H9 (cell line): ENCODE results near the gene MCM8. TPM values are rescaled to one million over a fixed set of nuclear protein-coding genes. Genes with fewer than 3 reads are reported as not detected.

Experiments used
- DNase-seq: peaks from one replicate; pipeline ENCODE4 v3.0.0-alpha.2; 2017
- H2AFZ ChIP-seq: one replicate; pipeline ENCODE4 v1.6.1; 2013; ENCODE audit warnings: mild to moderate bottlenecking, low read length, control low read depth, moderate library complexity
- H2AK5ac ChIP-seq: 2 replicates; pipeline ENCODE4 v1.6.1; 2013; ENCODE audit warnings: low read length, control low read depth, mixed read lengths; ENCODE audit not compliant: insufficient read length
- H2BK120ac ChIP-seq: one replicate; pipeline ENCODE4 v1.6.1; 2013; ENCODE audit warnings: low read depth, mild to moderate bottlenecking, low read length, control low read depth, inconsistent platforms; ENCODE audit not compliant: poor library complexity, severe bottlenecking
- H2BK12ac ChIP-seq: 2 replicates; pipeline ENCODE4 v1.6.1; 2013; ENCODE audit warnings: low read length, control low read depth, mixed read lengths, low read depth; ENCODE audit not compliant: insufficient read length
- H2BK15ac ChIP-seq: 2 replicates; pipeline ENCODE4 v1.6.1; 2013; ENCODE audit warnings: low read depth, low read length, control low read depth
- H2BK20ac ChIP-seq: one replicate; pipeline ENCODE4 v1.6.1; 2013; ENCODE audit warnings: low read depth, mild to moderate bottlenecking, low read length, control low read depth, inconsistent platforms; ENCODE audit not compliant: poor library complexity, severe bottlenecking
- H2BK5ac ChIP-seq: 2 replicates; pipeline ENCODE4 v1.6.1; 2013; ENCODE audit warnings: low read length, control low read depth, mixed read lengths; ENCODE audit not compliant: insufficient read length
- H3K14ac ChIP-seq: 2 replicates; pipeline ENCODE4 v1.6.1; 2013; ENCODE audit warnings: low read length, control low read depth; ENCODE audit not compliant: insufficient read depth
- H3K18ac ChIP-seq: 2 replicates; pipeline ENCODE4 v1.6.1; 2013; ENCODE audit warnings: low read depth, mild to moderate bottlenecking, mixed read lengths, low read length, control low read depth; ENCODE audit not compliant: insufficient read length
- H3K23ac ChIP-seq: 2 replicates; pipeline ENCODE4 v1.6.1; 2013; ENCODE audit warnings: low read length, control low read depth, mixed read lengths, low read depth; ENCODE audit not compliant: insufficient read length
- H3K23me2 ChIP-seq: 2 replicates; pipeline ENCODE4 v1.6.1; 2013; ENCODE audit warnings: low read depth, mild to moderate bottlenecking, mixed read lengths, low read length, control low read depth; ENCODE audit not compliant: insufficient read length, poor library complexity, severe bottlenecking
- H3K27ac ChIP-seq: 2 replicates; pipeline ENCODE4 v1.5.1; 2013; ENCODE audit warnings: low read length, control low read depth, mixed read lengths, low read depth; ENCODE audit not compliant: insufficient read length
- H3K27me3 ChIP-seq: 2 replicates; pipeline ENCODE4 v1.6.1; 2013; ENCODE audit warnings: low read length, control low read depth, inconsistent platforms; ENCODE audit not compliant: insufficient read depth
- H3K4ac ChIP-seq: 2 replicates; pipeline ENCODE4 v1.6.1; 2013; ENCODE audit warnings: low read depth, mild to moderate bottlenecking, control low read depth, inconsistent platforms, low read length, moderate library complexity
- H3K4me1 ChIP-seq: 2 replicates; pipeline ENCODE4 v1.6.1; 2013; ENCODE audit warnings: low read length, control low read depth, inconsistent platforms; ENCODE audit not compliant: insufficient read depth
- H3K4me2 ChIP-seq: 2 replicates; pipeline ENCODE4 v1.6.1; 2013; ENCODE audit warnings: low read length, control low read depth, mixed read lengths; ENCODE audit not compliant: insufficient read length, insufficient read depth
- H3K56ac ChIP-seq: 2 replicates; pipeline ENCODE4 v1.6.1; 2013; ENCODE audit warnings: low read depth, mild to moderate bottlenecking, mixed read lengths, low read length, control low read depth; ENCODE audit not compliant: insufficient read length
- H3K79me1 ChIP-seq: 2 replicates; pipeline ENCODE4 v1.6.1; 2013; ENCODE audit warnings: low read depth, mild to moderate bottlenecking, moderate library complexity, low read length, control low read depth, inconsistent platforms; ENCODE audit not compliant: insufficient read depth, poor library complexity, severe bottlenecking
- H3K79me2 ChIP-seq: 2 replicates; pipeline ENCODE4 v1.6.1; 2013; ENCODE audit warnings: low read length, control low read depth, inconsistent platforms; ENCODE audit not compliant: insufficient read depth
- H3K9ac ChIP-seq: 2 replicates; pipeline ENCODE4 v1.6.1; 2013; ENCODE audit warnings: low read length, control low read depth, mixed read lengths; ENCODE audit not compliant: insufficient read length; ENCODE audit errors: extremely low read depth
- H3K9me3 ChIP-seq: one replicate; pipeline ENCODE4 v1.6.1; 2013; ENCODE audit warnings: low read depth, low read length, inconsistent platforms; ENCODE audit not compliant: control insufficient read depth
- H3T11ph ChIP-seq: one replicate; pipeline ENCODE4 v1.6.1; 2013; ENCODE audit warnings: mild to moderate bottlenecking, low read length, control low read depth, inconsistent platforms
- H4K20me1 ChIP-seq: one replicate; pipeline ENCODE4 v1.6.1; 2013; ENCODE audit not compliant: control insufficient read depth, insufficient read length, insufficient read depth
- H4K5ac ChIP-seq: 2 replicates; pipeline ENCODE4 v1.6.1; 2013; ENCODE audit warnings: low read depth, mild to moderate bottlenecking, mixed read lengths, low read length, control low read depth; ENCODE audit not compliant: insufficient read length
- H4K8ac ChIP-seq: replicated peaks from 2 replicates; pipeline ENCODE4 v1.6.1; 2013; ENCODE audit warnings: low read length, control low read depth, mixed read lengths, low read depth; ENCODE audit not compliant: insufficient read length
- H4K91ac ChIP-seq: 2 replicates; pipeline ENCODE4 v1.6.1; 2013; ENCODE audit warnings: low read depth, mild to moderate bottlenecking, moderate library complexity, mixed read lengths, low read length, control low read depth; ENCODE audit not compliant: insufficient read length
- H3K27ac Mint-ChIP-seq, 3 experiments: 2 replicates in 2 of 3; 3 replicates in 1 of 3; pipeline ENCODE4 v1.8.0; 2020 to 2021; ENCODE audit warnings: mixed read lengths in 3 of 3, mild to moderate bottlenecking in 1 of 3, moderate library complexity in 1 of 3
- H3K27me3 Mint-ChIP-seq: 2 replicates; pipeline ENCODE4 v1.8.0; 2021; ENCODE audit warnings: low read depth, mild to moderate bottlenecking, moderate library complexity, mixed read lengths
- H3K36me3 Mint-ChIP-seq, 3 experiments: 2 replicates in 2 of 3; 3 replicates in 1 of 3; pipeline ENCODE4 v1.8.0; 2020 to 2021; ENCODE audit warnings: low read depth in 3 of 3, mixed read lengths in 3 of 3; ENCODE audit not compliant: insufficient read depth in 1 of 3
- H3K4me1 Mint-ChIP-seq, 2 experiments: 2 replicates each; pipeline ENCODE4 v1.8.0; 2020; ENCODE audit warnings: mixed read lengths in 2 of 2
- H3K4me3 Mint-ChIP-seq, 2 experiments: 2 replicates in 1 of 2; 3 replicates in 1 of 2; pipeline ENCODE4 v1.8.0; 2020 to 2021; ENCODE audit warnings: mild to moderate bottlenecking in 2 of 2, mixed read lengths in 2 of 2, moderate library complexity in 1 of 2
- H3K9me3 Mint-ChIP-seq, 2 experiments: 2 replicates in 1 of 2; 3 replicates in 1 of 2; pipeline ENCODE4 v1.8.0; 2020; ENCODE audit warnings: mild to moderate bottlenecking in 2 of 2, mixed read lengths in 2 of 2, moderate library complexity in 1 of 2
- WGBS: extraction: QIAGEN DNeasy Blood & Tissue Kit; methylation state at CpG from one replicate; pipeline ENCODE4 v1.1.7; 2013; ENCODE audit warnings: missing lambda C conversion rate, low lambda C conversion rate, mixed read lengths; ENCODE audit not compliant: insufficient read length; ENCODE audit errors: extremely low coverage; 5-methylcytosine and 5-hydroxymethylcytosine counted together
- total RNA-seq: library from RNA; stranded (reverse); gene quantifications from 2 replicates; pipeline ENCODE4 v1.2.1, GENCODE V29; 2021
- TF ChIP-seq, protein P1 (sequence below): fragments of 200-600 bp; sonication (generic); conservative IDR thresholded peaks from 3 replicates; pipeline ENCODE4 v1.8.0; 2021; ENCODE audit warnings: antibody characterized with exemption, mild to moderate bottlenecking

Gene MCM8
- total RNA-seq, 1 experiment from 2014 or later = 32.2 TPM

DNA sequence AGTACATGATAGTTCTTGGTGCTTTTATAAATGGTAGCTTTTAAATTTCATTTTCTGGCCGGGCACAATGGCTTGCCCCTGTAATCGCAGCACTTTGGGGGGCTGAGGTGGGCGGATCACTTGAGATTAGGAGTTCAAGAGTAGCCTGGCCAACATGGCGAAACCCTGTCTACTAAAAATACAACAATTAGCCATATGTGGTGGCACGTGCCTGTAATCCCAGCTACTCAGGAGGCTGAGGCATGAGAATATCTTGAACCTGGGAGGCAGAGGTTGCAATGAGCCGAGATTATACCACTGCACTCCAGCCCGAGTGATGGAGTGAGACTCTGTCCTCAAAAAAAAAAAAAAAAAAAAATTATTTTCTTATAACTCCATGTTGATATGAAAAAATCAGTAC, 67.4 kb downstream of the MCM8 start:
- Histone ChIP-seq H3K9ac (no peak overlapping the region), H2AFZ (no peak overlapping the region), H2BK20ac (no peak overlapping the region), H3K79me1 (peaks cover 3% of the 10 kb centered on the region), H3K56ac (no peak overlapping the region), H3K27me3 (no peaks in the 10 kb centered on the region), H3K23ac (no peak overlapping the region), H2BK120ac (no peak overlapping the region), H3K79me2 (no peaks in the 10 kb centered on the region), H2BK5ac (no peak overlapping the region), H4K8ac (no peak overlapping the region), H3K23me2 (no peaks in the 10 kb centered on the region), H3K4ac (no peak overlapping the region), H3K18ac (no peak overlapping the region), H3K4me2 (no peak overlapping the region), H3T11ph (no peak overlapping the region), H2AK5ac (no peak overlapping the region), H3K9me3 (no peaks in the 10 kb centered on the region), H4K20me1 (no peaks in the 10 kb centered on the region), H3K4me1 (no peaks in the 10 kb centered on the region), H2BK12ac (no peak overlapping the region), H3K14ac (no peak overlapping the region), H4K91ac (no peak overlapping the region), H4K5ac (no peak overlapping the region), H3K27ac (no peak overlapping the region), H2BK15ac (no peak overlapping the region)
- WGBS = no CpG with 5 or more reads among the region's 7 CpGs
- DNase-seq = no peak
- no peaks in the 10 kb centered on the region for H3K27me3 Mint-ChIP-seq
- TF ChIP-seq, protein P1, sequence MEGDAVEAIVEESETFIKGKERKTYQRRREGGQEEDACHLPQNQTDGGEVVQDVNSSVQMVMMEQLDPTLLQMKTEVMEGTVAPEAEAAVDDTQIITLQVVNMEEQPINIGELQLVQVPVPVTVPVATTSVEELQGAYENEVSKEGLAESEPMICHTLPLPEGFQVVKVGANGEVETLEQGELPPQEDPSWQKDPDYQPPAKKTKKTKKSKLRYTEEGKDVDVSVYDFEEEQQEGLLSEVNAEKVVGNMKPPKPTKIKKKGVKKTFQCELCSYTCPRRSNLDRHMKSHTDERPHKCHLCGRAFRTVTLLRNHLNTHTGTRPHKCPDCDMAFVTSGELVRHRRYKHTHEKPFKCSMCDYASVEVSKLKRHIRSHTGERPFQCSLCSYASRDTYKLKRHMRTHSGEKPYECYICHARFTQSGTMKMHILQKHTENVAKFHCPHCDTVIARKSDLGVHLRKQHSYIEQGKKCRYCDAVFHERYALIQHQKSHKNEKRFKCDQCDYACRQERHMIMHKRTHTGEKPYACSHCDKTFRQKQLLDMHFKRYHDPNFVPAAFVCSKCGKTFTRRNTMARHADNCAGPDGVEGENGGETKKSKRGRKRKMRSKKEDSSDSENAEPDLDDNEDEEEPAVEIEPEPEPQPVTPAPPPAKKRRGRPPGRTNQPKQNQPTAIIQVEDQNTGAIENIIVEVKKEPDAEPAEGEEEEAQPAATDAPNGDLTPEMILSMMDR = no peak
- no peak overlapping the region for H3K4me3 Mint-ChIP-seq
- peaks cover 23 to 49% (median 36%) of the 10 kb centered on the region in 3 experiments; a peak in 6 of 7 replicates for H3K36me3 Mint-ChIP-seq
- no peaks in the 10 kb centered on the region for H3K4me1 Mint-ChIP-seq
- no peaks in the 10 kb centered on the region; a peak in 1 of 5 replicates for H3K9me3 Mint-ChIP-seq
- no peak overlapping the region for H3K27ac Mint-ChIP-seq
